Gastrocnemius medialis (tissue), 4 donors: ENCODE results near the gene CTNNBIP1.

ENCODE experiments used
- POLR2A ChIP-seq, 2 donors: fragments of 450-650 bp; IDR thresholded peaks; one replicate each; pipeline ENCODE4 v1.6.1; 2017; ENCODE audit warnings: antibody characterized with exemption in 2 of 2, mild to moderate bottlenecking in 2 of 2, moderate library complexity in 2 of 2
- TF ChIP-seq, protein P1 (sequence below), 5 experiments: fragments of 450-650 bp in 3 of 5; fragments of 200-600 bp in 2 of 5; sonication (generic) in 2 of 5; IDR thresholded peaks in 4 of 5; conservative IDR thresholded peaks in 1 of 5; 1 replicate in 4 of 5; 2 replicates in 1 of 5; pipeline ENCODE4 v1.5.1; 2016 to 2019; ENCODE audit warnings: antibody characterized with exemption in 5 of 5, mild to moderate bottlenecking in 3 of 5, moderate library complexity in 3 of 5

DNA sequence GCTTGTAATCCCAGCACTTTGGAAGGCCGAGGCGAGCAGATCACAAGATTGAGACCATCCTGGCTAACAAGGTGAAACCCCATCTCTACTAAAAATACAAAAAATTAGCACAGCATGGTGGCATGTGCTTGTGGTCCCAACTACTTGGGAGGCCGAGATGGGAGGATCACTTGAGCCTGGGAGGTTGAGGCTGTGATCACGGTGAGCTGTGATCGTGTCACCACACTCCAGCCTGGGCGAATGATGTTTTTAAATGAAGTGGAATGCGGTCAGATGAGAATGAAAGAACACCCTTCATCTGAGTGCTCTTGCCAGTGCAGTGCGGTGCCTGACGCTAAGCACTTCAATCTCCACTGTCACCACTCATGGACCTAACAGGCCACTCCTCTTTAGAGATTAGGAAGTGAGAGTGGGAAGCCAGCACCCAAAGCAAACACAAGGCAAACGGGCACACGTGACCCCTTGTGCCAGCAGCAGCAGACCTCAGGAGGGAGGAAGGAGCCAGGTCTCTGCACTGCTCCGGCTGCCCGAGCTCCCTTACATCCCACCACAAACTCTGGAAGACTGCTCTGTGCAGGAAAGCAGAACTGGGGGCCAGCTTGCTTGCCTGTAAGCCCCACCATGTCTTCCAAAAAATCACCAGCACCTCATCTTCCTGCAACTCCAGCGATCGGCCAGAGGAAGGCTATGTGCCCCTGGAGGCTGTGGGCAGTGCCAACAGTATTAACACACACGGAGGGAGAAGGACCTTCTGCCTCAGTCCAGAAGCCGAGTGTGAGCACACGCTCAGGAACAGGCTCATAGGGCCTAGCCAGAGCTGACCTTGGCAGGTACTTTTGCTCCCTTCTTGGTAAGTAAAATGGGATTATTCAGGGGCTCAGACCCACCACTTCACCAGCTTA lies 9.7 kb downstream of the CTNNBIP1 start:
- TF ChIP-seq, protein P1, sequence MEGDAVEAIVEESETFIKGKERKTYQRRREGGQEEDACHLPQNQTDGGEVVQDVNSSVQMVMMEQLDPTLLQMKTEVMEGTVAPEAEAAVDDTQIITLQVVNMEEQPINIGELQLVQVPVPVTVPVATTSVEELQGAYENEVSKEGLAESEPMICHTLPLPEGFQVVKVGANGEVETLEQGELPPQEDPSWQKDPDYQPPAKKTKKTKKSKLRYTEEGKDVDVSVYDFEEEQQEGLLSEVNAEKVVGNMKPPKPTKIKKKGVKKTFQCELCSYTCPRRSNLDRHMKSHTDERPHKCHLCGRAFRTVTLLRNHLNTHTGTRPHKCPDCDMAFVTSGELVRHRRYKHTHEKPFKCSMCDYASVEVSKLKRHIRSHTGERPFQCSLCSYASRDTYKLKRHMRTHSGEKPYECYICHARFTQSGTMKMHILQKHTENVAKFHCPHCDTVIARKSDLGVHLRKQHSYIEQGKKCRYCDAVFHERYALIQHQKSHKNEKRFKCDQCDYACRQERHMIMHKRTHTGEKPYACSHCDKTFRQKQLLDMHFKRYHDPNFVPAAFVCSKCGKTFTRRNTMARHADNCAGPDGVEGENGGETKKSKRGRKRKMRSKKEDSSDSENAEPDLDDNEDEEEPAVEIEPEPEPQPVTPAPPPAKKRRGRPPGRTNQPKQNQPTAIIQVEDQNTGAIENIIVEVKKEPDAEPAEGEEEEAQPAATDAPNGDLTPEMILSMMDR (IDR thresholded peaks at IDR 0.05 in 4 of 5, conservative IDR thresholded peaks at IDR 0.05 in 1 of 5), result no peak
- TF ChIP-seq POLR2A (IDR thresholded peaks at IDR 0.05), result peak; percentile 11 to 15
